Uterus (tissue), 2 donors: ENCODE measurements around the gene FUT8.

Experiments used
- CTCF ChIP-seq, 4 experiments: fragments of 200-600 bp in 2 of 4; fragments of 450-650 bp in 2 of 4; sonication (generic) in 2 of 4; IDR thresholded peaks; one replicate each; pipeline ENCODE4 v1.5.1; 2016 to 2019; ENCODE audit warnings: antibody characterized with exemption in 4 of 4, mild to moderate bottlenecking in 2 of 4, moderate library complexity in 1 of 4
- POLR2A ChIP-seq, 2 donors: fragments of 450-650 bp; IDR thresholded peaks; one replicate each; pipeline ENCODE4 v1.6.1; 2016; ENCODE audit warnings: antibody characterized with exemption in 2 of 2, mild to moderate bottlenecking in 1 of 2, moderate library complexity in 1 of 2

GRCh38 chr14:65423982-65424381 is 11.5 kb downstream of the FUT8 start:
- TF ChIP-seq CTCF (IDR thresholded peaks at IDR 0.05) (no peak), POLR2A (IDR thresholded peaks at IDR 0.05) (no peak)
